H1 (cell line): ENCODE data around the gene PPP1R12B. TPM values are rescaled to one million over a fixed set of nuclear protein-coding genes. Genes with fewer than 3 reads are reported as not detected.
"Not testable (repeated sequence)": the region's sequence is repeated elsewhere in the genome, so short reads cannot be mapped to it uniquely, and the experiment has no call there.

Experiments
- CTCF ChIA-PET: fragments of 300-600 bp; sonication (Branson Sonifier 250); formaldehyde crosslinking; loops from one replicate; lab custom pipeline; 2021; ENCODE audit not compliant: partially characterized antibody; lab: Charles Lee
- POLR2A ChIA-PET: fragments of 300-600 bp; sonication (Branson Sonifier 250); formaldehyde crosslinking; loops from one replicate; lab custom pipeline; 2021; ENCODE audit warnings: inconsistent platforms; ENCODE audit not compliant: partially characterized antibody; lab: Charles Lee
- DNase-seq, 2 experiments: peaks; one replicate each; pipeline versions ENCODE4 v3.0.0 to v3.0.0-alpha.2; 2010 to 2022; ENCODE audit warnings: low spot score in 2 of 2, low read depth in 1 of 2, mixed read lengths in 1 of 2
- FAIRE-seq: peaks from 2 replicates; lab custom pipeline; 2011; peaks lifted over from hg19 to GRCh38; lab: Jason Lieb, UNC
- H2AFZ ChIP-seq: 2 replicates; pipeline ENCODE4 v1.8.1; 2012; ENCODE audit warnings: low read length, inconsistent platforms
- H2AK5ac ChIP-seq: 2 replicates; pipeline ENCODE4 v1.6.1; 2013; ENCODE audit warnings: low read depth, low read length
- H2BK120ac ChIP-seq: replicated peaks from 2 replicates; pipeline ENCODE3; 2013; ENCODE audit warnings: low read depth, low read length, inconsistent platforms
- H2BK12ac ChIP-seq: 2 replicates; pipeline ENCODE4 v1.6.1; 2013; ENCODE audit warnings: low read depth, low read length
- H2BK15ac ChIP-seq: 2 replicates; pipeline ENCODE4 v1.6.1; 2013; ENCODE audit warnings: low read length
- H2BK20ac ChIP-seq: 2 replicates; pipeline ENCODE4 v1.6.1; 2013; ENCODE audit warnings: low read length
- H2BK5ac ChIP-seq: 2 replicates; pipeline ENCODE4 v1.6.1; 2013; ENCODE audit warnings: low read depth, low read length
- H3K14ac ChIP-seq: 2 replicates; pipeline ENCODE4 v1.6.1; 2013; ENCODE audit warnings: inconsistent platforms; ENCODE audit not compliant: insufficient read length
- H3K18ac ChIP-seq: 2 replicates; pipeline ENCODE4 v1.6.1; 2013; ENCODE audit warnings: low read length; ENCODE audit errors: extremely low read depth
- H3K23ac ChIP-seq: 2 replicates; pipeline ENCODE4 v1.6.1; 2013; ENCODE audit warnings: inconsistent platforms; ENCODE audit not compliant: insufficient read length
- H3K23me2 ChIP-seq: 2 replicates; pipeline ENCODE4 v1.6.1; 2013; ENCODE audit warnings: low read depth, low read length
- H3K27ac ChIP-seq: 2 replicates; pipeline ENCODE4 v1.6.1; 2011; ENCODE audit warnings: low read depth, low read length, inconsistent platforms
- H3K27me3 ChIP-seq, 4 experiments: replicated peaks in 1 of 4; 1 replicate in 1 of 4; 2 replicates in 3 of 4; pipeline versions ENCODE4 v1.6.1 to v1.8.1; 2011 to 2013; ENCODE audit warnings: low read length in 3 of 4, mild to moderate bottlenecking in 3 of 4, inconsistent platforms in 2 of 4, mixed read lengths in 2 of 4, moderate library complexity in 1 of 4; ENCODE audit not compliant: control insufficient read depth in 3 of 4, insufficient read depth in 3 of 4; ENCODE audit errors: extremely low read depth in 1 of 4
- H3K36me3 ChIP-seq, 4 experiments: 2 replicates each; pipeline versions ENCODE4 v1.6.1 to v1.8.1; 2011 to 2013; ENCODE audit warnings: mild to moderate bottlenecking in 4 of 4, low read length in 3 of 4, moderate library complexity in 2 of 4, control low read depth in 1 of 4, inconsistent platforms in 1 of 4; ENCODE audit not compliant: insufficient read depth in 4 of 4, control insufficient read depth in 2 of 4
- H3K4ac ChIP-seq: replicated peaks from 2 replicates; pipeline ENCODE3; 2013; ENCODE audit warnings: low read length, low read depth, mixed read lengths, inconsistent platforms; ENCODE audit not compliant: insufficient read length
- H3K4me1 ChIP-seq, 4 experiments: replicated peaks in 1 of 4; 1 replicate in 1 of 4; 2 replicates in 3 of 4; pipeline versions ENCODE4 v1.6.1 to v1.8.1; 2011 to 2013; ENCODE audit warnings: low read length in 3 of 4, inconsistent platforms in 2 of 4, mixed read lengths in 1 of 4; ENCODE audit not compliant: insufficient read depth in 4 of 4, control insufficient read depth in 3 of 4
- H3K4me2 ChIP-seq, 2 experiments: 2 replicates each; pipeline versions ENCODE4 v1.6.1 to v1.8.1; 2011 to 2013; ENCODE audit warnings: low read depth in 2 of 2, low read length in 2 of 2, control low read depth in 1 of 2, inconsistent platforms in 1 of 2, mild to moderate bottlenecking in 1 of 2; ENCODE audit not compliant: insufficient read depth in 1 of 2
- H3K4me3 ChIP-seq, 4 experiments: fragments of 200-600, 300-600 bp in 1 of 4; sonication (generic), shearing (Covaris generic), sonication (Bioruptor Twin) in 1 of 4; 2 replicates each; pipeline versions ENCODE4 v1.5.1 to v1.8.1; 2011 to 2016; ENCODE audit warnings: low read length in 4 of 4, low read depth in 3 of 4, control low read depth in 2 of 4, inconsistent platforms in 2 of 4, mild to moderate bottlenecking in 2 of 4, mixed read lengths in 1 of 4, moderate library complexity in 1 of 4; ENCODE audit not compliant: insufficient read depth in 2 of 4; ENCODE audit errors: extremely low read depth in 1 of 4
- H3K56ac ChIP-seq: replicated peaks from 2 replicates; pipeline ENCODE3; 2013; ENCODE audit warnings: low read depth, mild to moderate bottlenecking, mixed read lengths, low read length, inconsistent platforms; ENCODE audit not compliant: insufficient read length
- H3K79me1 ChIP-seq: 2 replicates; pipeline ENCODE4 v1.6.1; 2013; ENCODE audit warnings: low read depth, low read length, control low read depth
- H3K79me2 ChIP-seq, 2 experiments: 2 replicates each; pipeline versions ENCODE4 v1.6.1 to v1.8.1; 2012 to 2013; ENCODE audit warnings: low read length in 2 of 2, mild to moderate bottlenecking in 2 of 2, inconsistent platforms in 1 of 2; ENCODE audit not compliant: insufficient read depth in 2 of 2, control insufficient read depth in 1 of 2
- H3K9ac ChIP-seq, 4 experiments: replicated peaks in 1 of 4; 1 replicate in 1 of 4; 2 replicates in 3 of 4; pipeline versions ENCODE4 v1.6.1 to v1.8.1; 2011 to 2013; ENCODE audit warnings: low read depth in 3 of 4, low read length in 3 of 4, control low read depth in 2 of 4, mild to moderate bottlenecking in 2 of 4, moderate library complexity in 2 of 4, inconsistent platforms in 1 of 4; ENCODE audit errors: extremely low read depth in 1 of 4
- H3K9me3 ChIP-seq, 2 experiments: 2 replicates each; pipeline versions ENCODE4 v1.6.1 to v1.8.1; 2012 to 2013; ENCODE audit warnings: mild to moderate bottlenecking in 2 of 2, moderate library complexity in 2 of 2, control low read depth in 1 of 2, inconsistent platforms in 1 of 2, low read depth in 1 of 2, low read length in 1 of 2, mixed read lengths in 1 of 2; ENCODE audit not compliant: insufficient read depth in 2 of 2
- H4K20me1 ChIP-seq, 2 experiments: replicated peaks in 1 of 2; 2 replicates each; pipeline versions ENCODE3 to v1.8.1; 2011 to 2013; ENCODE audit warnings: inconsistent platforms in 2 of 2, low read length in 2 of 2, mild to moderate bottlenecking in 1 of 2; ENCODE audit not compliant: insufficient read depth in 2 of 2, control insufficient read depth in 1 of 2
- H4K5ac ChIP-seq: 2 replicates; pipeline ENCODE4 v1.6.1; 2013; ENCODE audit warnings: low read length, low read depth, mixed read lengths, inconsistent platforms; ENCODE audit not compliant: insufficient read length
- H4K8ac ChIP-seq: 2 replicates; pipeline ENCODE4 v1.8.0; 2013; ENCODE audit warnings: mild to moderate bottlenecking, moderate library complexity, low read length, inconsistent platforms; ENCODE audit not compliant: insufficient read depth; ENCODE audit errors: extremely low read depth
- H4K91ac ChIP-seq: replicated peaks from 2 replicates; pipeline ENCODE3; 2013; ENCODE audit warnings: low read length, mixed read lengths, inconsistent platforms; ENCODE audit not compliant: insufficient read length
- WGBS, 2 experiments: shearing (Covaris generic) in 1 of 2; methylation state at CpG; one replicate each; pipeline versions ENCODE4 v1.1.6 to v1.1.7; 2013 to 2015; ENCODE audit warnings: low lambda C conversion rate in 2 of 2, mixed read lengths in 2 of 2, inconsistent platforms in 1 of 2, low coverage in 1 of 2, missing lambda C conversion rate in 1 of 2; ENCODE audit not compliant: insufficient replicate concordance in 2 of 2, insufficient coverage in 1 of 2, insufficient read length in 1 of 2; ENCODE audit errors: extremely low coverage in 1 of 2, missing lambda C conversion rate in 1 of 2; 5-methylcytosine and 5-hydroxymethylcytosine counted together
- polyA plus RNA-seq, 7 experiments: library from polyadenylated mRNA; depleted of rRNA in 3 of 7; stranded (reverse) in 5 of 7; unstranded in 2 of 7; fragments of >200 nt in 5 of 7; fragments of 200-250 nt in 2 of 7; gene quantifications; 1 replicate in 5 of 7; 2 replicates in 1 of 7; 4 replicates in 1 of 7; pipeline versions ENCODE4 v1.2.1 to v1.2.3, GENCODE V29; 2011 to 2013; ENCODE audit warnings: missing spikeins in 2 of 7, mixed read lengths in 2 of 7
- total RNA-seq: library from RNA; stranded (reverse); fragmentation: NEBNext Ultra II Directional; extraction: Animal tissue kit (Norgen Biotek cat#: 25700); gene quantifications from 2 replicates; pipeline ENCODE4 v1.2.1, GENCODE V29; 2021

Gene PPP1R12B
- total and polyA plus RNA-seq, 2 of the 8 experiments (the other 6 are each of a cell fraction or from before 2014, with no cell fraction given) = 7.9 to 18.7 TPM

- H3K4me2 ChIP-seq, H2AK5ac ChIP-seq, H3K4ac ChIP-seq, H4K20me1 ChIP-seq, H2BK20ac ChIP-seq, H3K23me2 ChIP-seq, H2AFZ ChIP-seq, H3K56ac ChIP-seq, H3K18ac ChIP-seq, H3K4me1 ChIP-seq, H4K8ac ChIP-seq, H2BK15ac ChIP-seq, H3K79me2 ChIP-seq, H3K14ac ChIP-seq, H3K4me3 ChIP-seq, POLR2A ChIA-PET, H3K27me3 ChIP-seq, DNase-seq, H2BK120ac ChIP-seq, H3K9me3 ChIP-seq, H3K27ac ChIP-seq, H3K23ac ChIP-seq, H2BK5ac ChIP-seq, H2BK12ac ChIP-seq, FAIRE-seq, H4K91ac ChIP-seq, H3K9ac ChIP-seq, H3K36me3 ChIP-seq, H3K79me1 ChIP-seq, H4K5ac ChIP-seq: not testable (repeated sequence)
- WGBS, 2 experiments = 100% methylated on average over 1 of the region's 2 CpGs; no CpG with 5 or more reads in 1 of the 2 experiments
- CTCF ChIA-PET = interaction anchor here (0.6 to 4.7 kb wide), 6 partner anchors 14 to 391 kb away, joined by 3 to 20 read pairs (median 4); no protein-coding TSS in a partner anchor
Measured at GRCh38 chr1:202629257-202629811, 280.8 kb downstream of the PPP1R12B start.

- H3K23me2 ChIP-seq, H3K4ac ChIP-seq, H3K79me1 ChIP-seq, H2BK120ac ChIP-seq, H3K36me3 ChIP-seq, H2AK5ac ChIP-seq, H3K18ac ChIP-seq, POLR2A ChIA-PET, H3K4me2 ChIP-seq, H2BK15ac ChIP-seq, H3K9ac ChIP-seq, H4K8ac ChIP-seq, H3K14ac ChIP-seq, H3K23ac ChIP-seq, DNase-seq, H2AFZ ChIP-seq, H4K20me1 ChIP-seq, H4K91ac ChIP-seq, H3K79me2 ChIP-seq, H3K4me3 ChIP-seq, H4K5ac ChIP-seq, H2BK20ac ChIP-seq, H3K4me1 ChIP-seq, H3K27me3 ChIP-seq, H2BK5ac ChIP-seq, H3K27ac ChIP-seq, H3K56ac ChIP-seq, H2BK12ac ChIP-seq, H3K9me3 ChIP-seq, FAIRE-seq: not testable (repeated sequence)
- CTCF ChIA-PET = interaction anchor here (0.9 to 4.7 kb wide), 4 partner anchors 18 to 129 kb away, joined by 3 to 20 read pairs (median 8); no protein-coding TSS in a partner anchor
- 100% methylated on average over 1 of the region's 6 CpGs; no CpG with 5 or more reads in 1 of the 2 experiments for WGBS, 2 experiments
Measured at GRCh38 chr1:202630096-202630495, 281.6 kb downstream of the PPP1R12B start.
